Hepatocyte (in vitro differentiated cells): Measurements from ENCODE around the gene APOE.
"Not testable (repeated sequence)": the region's sequence is repeated elsewhere in the genome, so short reads cannot be mapped to it uniquely, and the experiment has no call there.

ENCODE experiments used
- CTCF ChIP-seq: fragments of 200-600 bp; sonication (generic); IDR thresholded peaks from 2 replicates; pipeline ENCODE4 v1.5.1; 2016; ENCODE audit warnings: antibody characterized with exemption, mild to moderate bottlenecking; ENCODE audit not compliant: poor library complexity
- EZH2 ChIP-seq: fragments of 200-600 bp; sonication (generic); IDR thresholded peaks from 2 replicates; pipeline ENCODE4 v1.6.1; 2016; ENCODE audit warnings: antibody characterized with exemption, mild to moderate bottlenecking, borderline replicate concordance
- EZH2phosphoT487 ChIP-seq: fragments of 200-600 bp; sonication (generic); IDR thresholded peaks from one replicate; pipeline ENCODE4 v1.6.1; 2018; ENCODE audit warnings: antibody characterized with exemption, mild to moderate bottlenecking, low read depth, moderate library complexity; ENCODE audit not compliant: unreplicated experiment, severe bottlenecking

GRCh38 chr19:44882619-44883397 is 22.8 kb upstream of the APOE start:
- TF ChIP-seq CTCF, EZH2, EZH2phosphoT487: not testable (repeated sequence)
